CD4-positive, CD25-positive, alpha-beta regulatory T cell (primary cell): ENCODE measurements around the gene CHMP6. TPM values are rescaled to one million over a fixed set of nuclear protein-coding genes. Genes with fewer than 3 reads are reported as not detected.
A peak's percentile ranks its signal among the peaks of the same experiment; 100 is the strongest.
"Not testable (repeated sequence)": the region's sequence is repeated elsewhere in the genome, so short reads cannot be mapped to it uniquely, and the experiment has no call there.

Source experiments
- ATAC-seq, 2 donors: fragments of 150-1000 bp; cut with Tn5 transposase; one replicate each; pipeline ENCODE4 v1.10.0; 2021; ENCODE audit warnings: low read depth in 2 of 2, moderate number of reproducible peaks in 2 of 2, moderate library complexity in 1 of 2
- DNase-seq, 3 donors: peaks; one replicate each; pipeline versions ENCODE4 v3.0.0 to v3.0.0-alpha.2; 2012 to 2022; ENCODE audit warnings: mixed read lengths in 1 of 3
- H3K27ac ChIP-seq: one replicate; pipeline ENCODE4 v1.7.0; 2013; ENCODE audit warnings: mild to moderate bottlenecking, low read length; ENCODE audit not compliant: insufficient read depth, poor library complexity, severe bottlenecking
- H3K27me3 ChIP-seq: one replicate; pipeline ENCODE4 v1.7.0; 2013; ENCODE audit warnings: low read length; ENCODE audit not compliant: control insufficient read depth, insufficient read depth
- H3K36me3 ChIP-seq: one replicate; pipeline ENCODE4 v1.7.0; 2013; ENCODE audit warnings: mild to moderate bottlenecking, low read length, moderate library complexity; ENCODE audit not compliant: control insufficient read depth, insufficient read depth
- H3K4me1 ChIP-seq: 2 replicates; pipeline ENCODE4 v1.7.0; 2013; ENCODE audit warnings: mild to moderate bottlenecking, low read length; ENCODE audit not compliant: insufficient read depth, control insufficient read depth, poor library complexity, severe bottlenecking
- H3K4me3 ChIP-seq: one replicate; pipeline ENCODE4 v1.7.0; 2013; ENCODE audit warnings: low read depth, mild to moderate bottlenecking, low read length, moderate library complexity
- H3K9me3 ChIP-seq, 2 experiments: 1 replicate in 1 of 2; 2 replicates in 1 of 2; pipeline ENCODE4 v1.7.0; 2013; ENCODE audit warnings: low read length in 2 of 2, mild to moderate bottlenecking in 1 of 2, moderate library complexity in 1 of 2; ENCODE audit not compliant: control insufficient read depth in 2 of 2
- H3K27ac Mint-ChIP-seq, 3 donors: one replicate each; pipeline ENCODE4 v1.8.0; 2020 to 2022; ENCODE audit warnings: mild to moderate bottlenecking in 3 of 3, mixed read lengths in 3 of 3, moderate library complexity in 2 of 3
- H3K27me3 Mint-ChIP-seq: one replicate; pipeline ENCODE4 v1.8.0; 2022; ENCODE audit warnings: mild to moderate bottlenecking, mixed read lengths
- H3K36me3 Mint-ChIP-seq: one replicate; pipeline ENCODE4 v1.8.0; 2020; ENCODE audit warnings: mixed read lengths
- H3K4me1 Mint-ChIP-seq, 4 donors: one replicate each; pipeline ENCODE4 v1.8.0; 2020 to 2022; ENCODE audit warnings: mixed read lengths in 4 of 4, mild to moderate bottlenecking in 1 of 4
- H3K4me3 Mint-ChIP-seq, 4 donors: one replicate each; pipeline ENCODE4 v1.8.0; 2020 to 2022; ENCODE audit warnings: mild to moderate bottlenecking in 4 of 4, mixed read lengths in 4 of 4, moderate library complexity in 3 of 4
- H3K9me3 Mint-ChIP-seq, 7 donors: one replicate each; pipeline ENCODE4 v1.8.0; 2020 to 2022; ENCODE audit warnings: mixed read lengths in 7 of 7, mild to moderate bottlenecking in 3 of 7, moderate library complexity in 2 of 7
- polyA plus RNA-seq, 4 donors: library from polyadenylated mRNA; unstranded; fragments of 300-500 nt; fragmentation: Illumina TruSeq; gene quantifications; one replicate each; pipeline ENCODE4 v1.2.3, GENCODE V29; 2021
- total RNA-seq: library from RNA; stranded (reverse); gene quantifications from one replicate; pipeline ENCODE4 v1.2.3, GENCODE V29; 2022

The CHMP6 gene
- total and polyA plus RNA-seq, 5 donors from 2014 or later = 25.5 to 43.5 (median 38.4) TPM

DNA sequence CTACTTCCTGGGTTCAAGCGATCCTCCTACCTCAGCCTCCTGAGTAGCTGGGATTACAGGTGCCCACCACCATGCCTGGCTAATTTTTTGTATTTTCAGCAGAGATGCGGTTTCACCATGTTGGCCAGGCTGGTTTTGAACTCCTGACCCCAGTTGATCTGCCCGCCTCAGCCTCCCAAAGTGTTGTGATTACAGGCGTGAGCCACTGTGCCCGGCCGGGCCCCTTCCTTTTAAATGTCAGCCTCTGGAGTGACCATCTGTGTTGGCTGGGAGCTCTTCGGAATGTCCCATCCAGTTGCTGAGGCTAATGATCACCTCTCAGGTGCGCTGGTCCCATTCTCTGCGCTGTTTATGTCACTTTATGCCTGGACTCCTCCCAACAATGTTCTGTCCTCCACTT is 38.7 kb downstream of the CHMP6 start:
- ATAC-seq, DNase-seq, H3K36me3 ChIP-seq, H3K27me3 ChIP-seq, H3K9me3 ChIP-seq, H3K4me3 ChIP-seq, H3K9me3 Mint-ChIP-seq, H3K36me3 Mint-ChIP-seq, H3K27ac ChIP-seq, H3K27ac Mint-ChIP-seq: not testable (repeated sequence)
- H3K4me1 ChIP-seq = peaks cover 12% of the 10 kb centered on the region
- Mint-ChIP-seq H3K4me3 (peak overlapping the region in 1 of 4 donors; percentile 7), H3K27me3 (peaks cover 18% of the 10 kb centered on the region), H3K4me1 (peaks cover 0 to 13% (median 8%) of the 10 kb centered on the region in 4 donors)

DNA sequence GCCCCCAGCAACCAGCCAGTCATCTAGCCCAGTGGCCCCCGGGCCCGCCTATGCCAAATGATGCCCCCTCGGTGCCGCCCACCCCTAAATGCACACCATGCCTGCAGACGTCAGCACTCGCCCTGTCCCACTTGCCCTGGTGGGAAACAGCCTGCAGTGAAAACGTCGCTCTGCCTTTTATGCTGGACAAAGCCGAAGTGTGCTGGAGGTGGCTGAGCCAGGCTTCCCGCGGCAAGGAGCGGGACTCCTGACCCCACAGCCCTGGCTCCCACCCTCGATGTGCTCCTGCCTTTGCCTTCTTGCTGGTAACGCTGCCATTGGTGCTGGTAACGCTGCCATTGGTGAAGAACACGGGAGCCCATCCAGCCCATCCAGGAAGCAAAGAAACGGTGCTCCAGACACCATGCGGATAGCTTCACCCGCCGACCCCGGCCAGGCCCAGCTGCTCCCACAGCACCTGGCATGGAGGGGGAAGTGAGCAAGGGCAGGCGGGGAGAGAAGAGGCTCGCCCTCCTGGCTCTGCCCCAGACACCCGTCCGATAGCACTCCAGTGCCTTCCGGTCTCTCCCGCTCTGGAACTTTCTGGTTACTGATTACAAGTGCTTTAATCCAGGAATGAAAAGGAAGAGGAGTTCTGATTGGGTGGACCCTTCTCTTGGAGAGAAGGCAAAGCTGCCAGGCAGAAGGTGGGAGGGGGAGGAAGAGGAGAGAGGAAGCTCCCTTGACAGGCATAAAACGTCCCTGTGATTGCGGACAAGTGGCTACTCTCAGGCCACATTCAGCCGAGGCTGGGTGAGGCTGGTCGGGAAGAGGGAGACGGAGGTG is 39.3 kb downstream of the CHMP6 start:
- Histone ChIP-seq H3K9me3 (no peaks in the 10 kb centered on the region), H3K27me3 (no peaks in the 10 kb centered on the region), H3K36me3 (no peaks in the 10 kb centered on the region), H3K27ac (no peak overlapping the region), H3K4me1 (peaks cover 16% of the 10 kb centered on the region), H3K4me3 (no peak overlapping the region)
- no peak for ATAC-seq
- Mint-ChIP-seq H3K4me3 (peak overlapping the region in 1 of 4 donors; percentile 8), H3K27me3 (peaks cover 18% of the 10 kb centered on the region), H3K36me3 (no peaks in the 10 kb centered on the region), H3K27ac (no peak overlapping the region), H3K9me3 (peaks cover 0 to 2% (median 0%) of the 10 kb centered on the region in 7 donors), H3K4me1 (peaks cover 0 to 17% (median 11%) of the 10 kb centered on the region in 4 donors)
- no peak for DNase-seq

DNA sequence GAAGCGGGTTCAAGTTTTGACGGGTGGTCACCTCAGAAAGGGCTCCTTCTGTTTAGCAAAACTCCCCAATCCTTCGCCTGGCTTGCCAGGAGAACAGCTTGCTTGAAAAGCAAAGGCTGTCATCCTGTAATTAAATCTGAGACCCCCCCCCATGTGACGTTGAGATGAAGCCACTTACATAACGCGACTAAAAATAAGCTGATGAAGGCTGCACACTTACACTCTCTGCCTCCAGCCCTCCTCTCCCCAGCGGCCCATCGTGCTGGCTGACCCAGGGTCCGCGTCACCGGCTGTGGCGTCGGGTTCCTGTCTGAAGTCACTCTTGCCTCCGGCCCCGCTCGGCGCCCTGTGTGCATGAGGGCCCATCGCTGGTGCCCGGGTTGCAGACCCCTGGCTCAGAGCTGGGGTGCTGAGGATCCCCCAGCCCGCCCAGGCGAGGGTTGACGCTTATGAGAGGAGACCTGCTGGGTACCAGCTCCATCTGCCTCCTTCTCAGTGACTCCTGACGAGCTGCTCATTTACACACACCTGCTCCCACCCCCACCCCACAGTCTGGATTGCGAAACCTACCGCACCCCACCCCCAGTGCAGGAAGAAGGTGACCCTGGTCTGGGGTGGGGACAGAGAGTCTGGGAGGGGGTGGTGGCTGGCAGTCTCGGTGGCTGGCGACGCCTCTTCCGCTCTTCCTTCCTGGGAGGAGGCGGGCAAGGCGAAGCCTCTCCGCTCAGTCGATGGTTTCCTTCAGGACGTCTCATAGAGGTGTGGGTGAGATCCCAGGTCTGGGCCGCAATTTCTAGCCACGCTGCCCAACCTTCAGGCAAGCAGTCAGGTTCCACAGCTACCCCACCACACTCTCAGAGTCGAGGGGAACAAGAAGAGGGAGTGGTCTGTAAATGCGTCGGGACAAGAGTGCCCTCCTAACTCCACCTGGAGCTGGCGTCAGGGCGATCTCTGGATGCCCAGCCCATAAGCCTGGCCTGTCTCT is 40.2 kb downstream of the CHMP6 start:
- no peak overlapping the region for H3K4me3 ChIP-seq
- no peak overlapping the region for H3K27ac ChIP-seq
- Mint-ChIP-seq H3K4me1 (peaks cover 0 to 25% (median 13%) of the 10 kb centered on the region in 4 donors), H3K9me3 (peaks cover 0 to 1% (median 0%) of the 10 kb centered on the region in 7 donors), H3K27me3 (peaks cover 13% of the 10 kb centered on the region), H3K36me3 (no peaks in the 10 kb centered on the region), H3K27ac (no peak overlapping the region), H3K4me3 (peak overlapping the region in 3 of 4 donors; percentile 24 to 83 (median 79))
- no peaks in the 10 kb centered on the region for H3K27me3 ChIP-seq
- peaks cover 18% of the 10 kb centered on the region for H3K4me1 ChIP-seq
- H3K36me3 ChIP-seq = no peaks in the 10 kb centered on the region
- DNase-seq (no peak), ATAC-seq (no peak)
- no peaks in the 10 kb centered on the region for H3K9me3 ChIP-seq

DNA sequence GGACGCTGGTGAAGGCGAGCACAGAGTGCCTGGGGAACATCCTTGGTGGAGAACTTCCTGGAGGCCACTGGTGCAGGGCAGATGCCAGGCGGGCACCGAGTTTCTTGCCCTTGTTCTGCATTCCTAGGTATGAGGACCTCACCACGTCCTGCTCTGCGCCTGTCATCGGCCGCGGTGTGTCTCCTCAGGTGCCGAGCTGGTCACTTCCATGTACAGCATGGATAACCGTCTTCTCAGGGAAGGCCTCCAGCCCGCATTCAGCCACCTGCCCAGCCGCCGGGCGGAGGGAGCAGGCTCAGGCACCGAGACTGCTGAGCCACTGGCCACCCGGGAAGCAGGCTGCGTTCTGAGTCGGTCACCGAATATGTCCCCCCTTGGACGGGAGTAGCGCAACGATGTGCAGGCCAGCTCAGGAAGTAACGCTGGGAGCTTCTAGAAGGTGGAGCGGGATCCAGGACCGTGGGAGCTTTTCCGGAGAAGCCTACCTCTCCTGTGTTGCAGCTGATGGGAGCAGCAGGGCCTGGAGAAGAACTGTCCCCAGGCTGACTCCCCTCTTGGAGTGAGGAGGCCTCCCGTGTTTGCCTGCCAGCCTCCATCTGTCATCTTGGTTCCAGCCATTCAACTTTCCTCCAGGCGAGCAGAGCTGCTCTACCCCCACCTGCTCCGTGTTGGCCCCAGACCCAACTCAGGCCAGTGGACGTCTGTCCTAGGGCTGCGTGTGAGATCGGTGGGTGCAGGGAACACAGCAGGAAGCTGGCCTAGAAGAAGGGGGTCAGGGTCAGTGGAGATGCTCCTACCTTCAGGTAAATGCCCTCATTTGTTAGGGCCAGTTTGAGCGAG is 41.2 kb downstream of the CHMP6 start:
- Mint-ChIP-seq H3K4me1 (peaks cover 0 to 28% (median 13%) of the 10 kb centered on the region in 4 donors), H3K27ac (no peak overlapping the region), H3K27me3 (peaks cover 10% of the 10 kb centered on the region)

DNA sequence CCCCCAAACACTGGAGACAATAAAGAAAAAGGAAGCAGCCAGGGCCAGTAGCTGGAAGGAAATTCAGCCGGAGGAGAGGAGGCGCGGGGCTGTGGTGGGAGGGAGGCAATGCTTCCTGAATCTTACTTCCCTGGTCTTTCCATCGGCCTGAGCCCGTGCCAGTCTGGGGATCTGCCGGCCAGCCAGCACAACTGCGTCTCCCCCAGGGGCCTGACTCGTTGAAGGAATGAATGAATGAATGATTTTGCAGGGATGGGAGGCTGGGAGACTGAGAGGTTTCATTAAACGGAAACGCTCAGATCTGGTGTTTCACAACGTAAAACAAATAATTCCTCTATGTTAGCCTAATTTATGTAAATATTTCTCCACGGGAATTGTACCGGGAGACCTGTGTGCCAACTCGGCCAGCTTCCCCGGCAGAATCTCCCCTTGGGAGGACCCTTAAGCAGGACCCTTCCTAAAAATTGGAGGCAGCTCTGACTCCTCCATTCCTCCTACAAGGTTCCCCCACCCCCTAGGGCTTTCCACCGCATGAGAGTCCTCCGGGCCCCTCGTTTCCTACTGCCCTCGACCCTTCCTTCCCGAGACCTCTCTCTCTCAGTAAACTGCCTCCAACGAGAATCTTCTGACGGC is 42.0 kb downstream of the CHMP6 start:
- H3K4me1 Mint-ChIP-seq = peaks cover 0 to 30% (median 13%) of the 10 kb centered on the region in 4 donors
- H3K4me3 Mint-ChIP-seq = peak overlapping the region; percentile 80 to 96 (median 87)
- no peak overlapping the region for H3K27ac ChIP-seq
- H3K27ac Mint-ChIP-seq = peak overlapping the region in 2 of 3 donors; percentile 44 to 65
- no peaks in the 10 kb centered on the region for H3K27me3 ChIP-seq
- peaks cover 10% of the 10 kb centered on the region for H3K27me3 Mint-ChIP-seq
- ATAC-seq (no peak), DNase-seq (no peak)
- H3K36me3 Mint-ChIP-seq = no peaks in the 10 kb centered on the region
- no peaks in the 10 kb centered on the region for H3K36me3 ChIP-seq
- H3K4me1 ChIP-seq = peaks cover 18% of the 10 kb centered on the region
- peaks cover 0 to 1% (median 0%) of the 10 kb centered on the region in 7 donors for H3K9me3 Mint-ChIP-seq
- H3K4me3 ChIP-seq = no peak overlapping the region
- no peaks in the 10 kb centered on the region for H3K9me3 ChIP-seq

More for the DNA sequence above, 41.2 kb downstream of the CHMP6 start:
- Histone ChIP-seq H3K27me3 (no peaks in the 10 kb centered on the region), H3K4me1 (peaks cover 18% of the 10 kb centered on the region), H3K36me3 (no peaks in the 10 kb centered on the region), H3K27ac (no peak overlapping the region), H3K9me3 (no peaks in the 10 kb centered on the region), H3K4me3 (no peak overlapping the region)
- peaks cover 0 to 1% (median 0%) of the 10 kb centered on the region in 7 donors for H3K9me3 Mint-ChIP-seq
- DNase-seq = no peak
- no peak for ATAC-seq
- peak overlapping the region; percentile 80 to 96 (median 87) for H3K4me3 Mint-ChIP-seq
- H3K36me3 Mint-ChIP-seq = no peaks in the 10 kb centered on the region

DNA sequence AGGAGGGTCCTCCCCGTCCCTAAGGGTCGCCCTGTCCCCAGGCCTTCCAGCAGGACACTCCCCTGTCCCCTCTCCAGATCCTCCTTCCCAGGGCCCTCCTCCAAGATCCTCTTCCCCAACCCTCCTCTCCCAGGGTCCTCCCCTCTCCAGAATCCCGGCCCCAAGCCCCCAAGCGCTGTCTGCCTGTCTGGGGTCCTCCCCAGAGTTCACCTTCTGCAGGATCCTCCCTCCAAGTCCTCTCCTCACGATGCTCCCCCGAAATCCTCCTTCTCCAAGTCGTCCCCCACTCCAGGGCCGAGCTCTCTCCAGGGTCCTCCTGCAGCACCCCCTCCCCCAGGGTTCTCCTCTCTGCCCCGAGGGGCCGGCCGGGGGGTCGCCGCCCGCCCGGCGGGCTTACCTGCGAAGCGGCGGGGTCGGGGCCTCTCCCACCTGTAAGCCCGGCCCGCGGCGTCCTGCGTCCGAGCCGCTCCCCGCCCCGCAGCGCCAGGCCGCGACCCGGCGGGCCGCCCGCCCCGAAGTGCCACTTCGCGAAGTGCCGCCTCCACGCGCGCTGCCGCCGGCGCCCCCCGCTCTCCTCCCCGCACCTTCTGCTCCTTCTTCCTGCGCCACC is 42.6 kb downstream of the CHMP6 start:
- ATAC-seq (peak in 1 of 2 donors; percentile 20), DNase-seq (no peak)
- peaks cover 0 to 30% (median 13%) of the 10 kb centered on the region in 4 donors for H3K4me1 Mint-ChIP-seq
- peak overlapping the region; percentile 80 to 98 (median 94) for H3K4me3 Mint-ChIP-seq
- H3K27ac ChIP-seq = no peak overlapping the region
- peaks cover 18% of the 10 kb centered on the region for H3K4me1 ChIP-seq
- no peaks in the 10 kb centered on the region for H3K36me3 Mint-ChIP-seq
- H3K27me3 Mint-ChIP-seq = peaks cover 10% of the 10 kb centered on the region
- no peaks in the 10 kb centered on the region for H3K36me3 ChIP-seq
- peaks cover 0 to 1% (median 0%) of the 10 kb centered on the region in 7 donors for H3K9me3 Mint-ChIP-seq
- no peaks in the 10 kb centered on the region for H3K27me3 ChIP-seq
- H3K9me3 ChIP-seq = no peaks in the 10 kb centered on the region
- H3K4me3 ChIP-seq = peak overlapping the region; percentile 48
- H3K27ac Mint-ChIP-seq = peak overlapping the region in 2 of 3 donors; percentile 44 to 65
